MV-4-11 (cell line): ENCODE data around the gene MRGPRF.
"Not testable (repeated sequence)": the region's sequence is repeated elsewhere in the genome, so short reads cannot be mapped to it uniquely, and the experiment has no call there.

Experiments
- DNase-seq: peaks from one replicate; lab custom pipeline; 2025; lab: John Stamatoyannopoulos, UW

The MRGPRF gene

DNA sequence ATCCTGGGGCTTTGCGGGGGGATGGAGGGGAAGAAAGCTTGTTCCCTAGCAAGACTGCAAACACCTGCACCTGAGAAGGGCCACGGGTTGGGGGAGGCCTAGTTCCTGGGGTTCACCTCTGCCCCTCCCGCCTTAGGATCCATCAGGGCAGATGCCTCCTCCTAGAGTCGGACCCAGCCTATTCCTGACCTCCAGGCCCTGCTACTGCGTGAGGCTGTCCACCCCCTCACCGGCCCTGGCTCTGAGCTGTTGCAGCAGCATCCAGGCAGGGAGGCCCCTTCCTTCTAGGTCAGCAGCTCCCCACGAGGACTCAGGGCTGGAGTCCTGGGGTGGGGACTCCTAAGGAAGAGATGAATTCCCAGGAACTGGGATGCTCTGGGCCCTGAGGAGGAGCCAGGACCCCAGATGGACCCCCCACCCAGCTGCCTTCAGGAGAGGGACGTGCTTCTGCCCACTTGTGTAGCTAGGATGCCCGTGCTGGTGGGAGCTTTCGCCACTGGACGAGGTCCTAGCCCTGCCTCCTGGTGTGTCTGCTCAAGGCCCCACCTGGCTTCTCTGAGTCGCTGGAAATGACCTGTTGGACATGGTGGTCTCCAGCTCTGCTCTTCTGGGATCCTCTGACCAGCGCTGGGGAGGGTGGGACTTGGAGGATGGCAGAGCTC lies 10.3 kb downstream of the MRGPRF start:
- no peak for DNase-seq

DNA sequence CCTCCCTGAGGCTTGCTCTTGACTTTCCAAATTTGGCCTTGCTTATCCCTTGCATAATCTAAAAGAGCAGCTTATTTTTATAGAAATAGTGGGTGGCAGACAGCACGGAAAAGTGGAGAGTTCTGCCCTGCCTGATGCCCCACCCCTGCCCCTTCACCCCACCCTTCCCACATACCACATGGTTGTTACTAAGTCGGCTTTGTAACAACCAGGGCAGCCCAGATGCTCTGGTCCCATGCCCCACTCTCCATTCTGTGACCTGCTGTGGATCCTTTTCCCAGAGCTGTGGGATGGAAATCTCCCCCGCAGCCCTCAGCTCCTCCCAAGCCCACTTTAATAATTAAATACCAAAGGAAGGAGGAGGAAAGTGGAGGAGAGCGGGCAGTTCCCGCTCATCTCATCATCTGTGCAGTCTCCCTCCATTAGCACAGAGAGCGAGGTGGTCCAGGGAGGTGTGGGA lies 10.9 kb downstream of the MRGPRF start:
- DNase-seq = no peak

DNA sequence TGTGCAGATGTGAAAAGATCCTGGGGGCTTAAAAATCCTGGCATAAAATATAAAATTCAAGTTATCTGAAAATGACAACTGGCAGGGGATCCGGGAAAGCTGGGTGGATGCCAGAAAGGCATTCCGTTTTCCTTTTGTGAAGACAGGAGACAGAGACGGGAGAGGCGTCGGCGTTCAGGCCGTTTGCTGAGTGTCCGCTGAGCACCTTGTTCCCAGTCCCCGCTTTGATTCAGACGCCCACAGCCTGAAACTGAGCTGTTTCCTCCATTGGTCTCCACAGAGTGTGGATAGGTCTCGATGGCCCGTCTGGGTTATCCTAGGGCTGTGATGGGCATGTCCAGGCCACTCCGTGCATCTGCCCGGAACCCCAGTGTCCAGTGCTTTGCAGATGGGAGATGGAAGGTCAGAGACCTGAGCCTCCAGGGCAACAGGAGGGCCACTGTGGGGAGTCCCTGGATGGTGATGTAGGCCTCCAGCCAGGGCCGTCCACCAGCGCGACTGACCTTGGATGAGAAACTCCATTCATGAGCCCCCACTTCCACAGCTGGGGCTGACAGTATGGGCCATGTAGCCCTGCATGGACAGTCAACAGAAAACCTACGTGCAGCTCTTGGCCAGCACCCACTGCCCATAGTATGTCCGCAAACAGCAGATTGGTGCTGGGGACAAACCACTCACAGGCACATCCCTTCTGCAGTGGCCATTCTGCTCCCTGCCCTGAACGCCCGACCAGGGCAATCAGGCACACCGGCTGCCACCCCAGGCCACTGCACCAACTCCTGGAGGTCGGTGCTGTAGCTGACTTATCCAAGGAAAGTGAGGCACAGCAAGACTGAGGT lies 11.6 kb downstream of the MRGPRF start:
- no peak for DNase-seq

DNA sequence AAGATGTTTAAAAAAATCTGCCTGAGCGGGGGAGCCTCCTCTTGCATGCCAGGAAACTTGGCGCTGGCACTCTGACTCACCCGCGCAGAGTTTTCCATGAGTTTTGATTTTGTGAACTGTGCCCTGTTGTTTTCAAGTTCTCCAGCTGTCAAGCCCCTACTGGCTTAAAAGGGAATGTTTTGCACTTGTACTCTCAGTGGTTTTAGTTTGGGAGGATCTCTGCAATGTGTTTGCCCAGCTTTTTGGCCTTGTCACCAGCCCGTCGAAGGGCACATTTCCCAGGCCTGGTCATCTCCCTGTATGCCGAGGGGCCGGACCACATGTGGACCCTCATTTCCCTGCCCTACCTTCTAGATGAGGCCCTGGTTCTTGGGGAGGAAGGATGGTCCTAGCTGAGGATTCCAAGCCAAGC lies 12.2 kb downstream of the MRGPRF start:
- no peak for DNase-seq

DNA sequence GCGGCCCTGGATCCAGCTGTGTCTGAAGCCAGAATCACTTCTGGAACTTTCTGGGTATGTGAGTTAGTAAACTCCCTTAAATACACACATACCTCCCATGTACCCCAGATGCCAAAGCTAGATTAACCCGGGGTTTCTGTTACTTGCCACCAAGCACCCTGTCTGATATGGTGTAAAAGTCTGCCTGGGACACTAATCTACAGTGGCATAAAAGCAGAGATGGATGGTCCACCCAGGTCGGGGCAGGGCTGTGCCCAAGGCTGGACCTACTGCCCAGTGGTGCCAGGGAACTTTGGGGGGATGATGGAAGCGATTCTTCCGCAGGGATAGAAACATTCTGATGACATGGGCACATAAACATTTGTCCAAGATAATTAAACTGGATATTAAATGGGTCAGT lies 12.7 kb downstream of the MRGPRF start:
- DNase-seq = no peak

DNA sequence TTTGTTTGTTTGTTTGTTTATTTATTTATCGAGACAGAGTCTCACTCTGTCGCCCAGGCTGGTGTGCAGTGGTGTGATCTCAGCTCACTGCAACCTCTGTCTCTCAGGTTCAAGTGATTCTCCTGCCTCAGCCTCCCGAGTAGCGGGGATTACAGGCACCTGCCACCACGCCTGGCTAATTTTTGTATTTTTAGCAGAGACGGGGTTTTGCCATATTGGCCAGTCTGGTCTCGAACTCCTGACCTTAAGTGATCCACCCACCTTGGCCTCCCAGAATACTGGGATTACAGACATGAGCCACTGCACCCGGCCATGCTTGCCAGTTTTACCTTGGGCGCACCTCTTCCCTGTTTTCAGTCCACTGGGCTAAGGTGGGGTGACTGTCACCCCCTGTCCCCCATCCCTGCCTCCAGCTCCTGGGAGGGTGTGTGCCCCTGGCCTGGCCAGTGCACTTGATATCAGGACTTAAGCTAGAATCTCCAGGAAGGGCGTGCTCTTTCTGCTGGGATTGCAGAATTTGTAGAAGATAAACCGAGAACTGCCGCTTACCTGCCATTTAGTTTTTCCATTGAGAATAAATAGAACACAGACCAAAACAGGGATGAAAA lies 13.2 kb downstream of the MRGPRF start:
- DNase-seq = not testable (repeated sequence)

DNA sequence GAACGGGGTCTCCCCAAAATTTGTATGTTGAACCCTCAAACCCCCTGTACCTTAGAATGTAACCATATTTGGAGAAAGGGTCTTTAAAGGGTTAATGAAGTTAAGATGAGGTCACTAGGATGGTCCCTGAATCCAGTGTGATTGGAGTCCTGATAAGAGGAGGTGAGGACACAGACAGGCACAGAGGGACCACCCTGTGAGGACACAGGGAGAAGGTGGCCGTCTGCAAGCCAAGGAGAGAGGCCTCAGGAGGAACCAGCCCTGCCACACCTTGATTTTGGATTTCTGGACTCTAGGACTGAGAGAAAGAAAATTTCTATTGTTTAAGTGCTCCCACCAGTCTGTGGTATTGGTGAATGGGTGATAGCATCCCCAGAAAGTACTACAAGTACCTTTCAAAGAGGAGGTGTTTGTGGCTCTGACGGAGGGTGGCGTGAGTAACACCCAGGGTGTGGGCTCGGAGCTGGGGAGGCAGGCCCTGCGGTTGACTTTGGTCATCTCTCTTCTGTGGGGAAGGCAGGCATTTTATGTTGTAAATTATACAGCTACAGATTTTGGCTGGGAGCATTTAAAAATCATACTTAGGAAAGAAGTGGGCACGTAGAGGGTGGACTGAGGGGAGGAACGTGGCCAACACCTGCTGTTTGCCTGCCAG lies 13.8 kb downstream of the MRGPRF start:
- no peak for DNase-seq

DNA sequence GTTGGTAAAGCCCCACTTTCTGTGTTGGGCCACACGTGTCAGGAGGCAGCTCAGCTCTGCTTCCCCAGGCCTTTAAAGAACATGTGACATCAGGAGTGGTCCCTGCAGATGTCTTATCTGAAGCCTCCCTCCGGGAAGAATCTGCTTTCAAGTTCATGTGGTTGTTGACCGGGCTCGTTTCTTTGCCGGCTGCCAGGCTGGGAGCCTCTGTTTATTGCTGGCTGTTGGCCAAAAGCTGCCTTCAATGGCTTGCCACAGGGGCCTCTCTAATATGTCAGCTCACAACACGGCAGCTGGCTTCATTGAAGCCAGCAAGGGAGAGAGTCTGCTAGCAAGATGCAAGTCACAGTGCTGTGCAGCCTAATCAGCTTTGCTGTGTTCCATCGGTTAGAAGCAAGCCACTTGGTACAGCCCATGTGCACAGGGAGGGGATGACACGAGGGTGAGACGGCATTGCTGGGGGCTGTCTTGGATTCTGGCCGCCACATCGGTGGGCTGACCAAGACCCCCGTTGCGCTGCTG lies 14.6 kb downstream of the MRGPRF start:
- no peak for DNase-seq

DNA sequence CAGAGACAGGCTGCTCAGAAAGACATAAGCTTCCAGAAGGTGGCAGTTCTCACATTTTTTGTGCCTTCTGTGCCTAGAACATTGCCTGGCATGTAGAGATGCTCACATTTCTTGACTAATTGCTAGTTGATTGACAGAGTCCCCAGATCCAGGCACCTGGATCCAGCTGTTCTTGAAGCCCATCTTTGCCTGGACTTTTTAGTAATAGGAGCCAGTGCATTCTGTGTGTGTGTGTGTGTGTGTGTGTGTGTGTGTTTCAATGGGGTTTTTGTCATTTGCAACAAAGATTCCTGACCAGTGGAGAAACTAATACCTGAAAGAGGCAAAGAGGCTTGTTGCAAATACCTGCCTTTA lies 15.1 kb downstream of the MRGPRF start:
- no peak for DNase-seq

DNA sequence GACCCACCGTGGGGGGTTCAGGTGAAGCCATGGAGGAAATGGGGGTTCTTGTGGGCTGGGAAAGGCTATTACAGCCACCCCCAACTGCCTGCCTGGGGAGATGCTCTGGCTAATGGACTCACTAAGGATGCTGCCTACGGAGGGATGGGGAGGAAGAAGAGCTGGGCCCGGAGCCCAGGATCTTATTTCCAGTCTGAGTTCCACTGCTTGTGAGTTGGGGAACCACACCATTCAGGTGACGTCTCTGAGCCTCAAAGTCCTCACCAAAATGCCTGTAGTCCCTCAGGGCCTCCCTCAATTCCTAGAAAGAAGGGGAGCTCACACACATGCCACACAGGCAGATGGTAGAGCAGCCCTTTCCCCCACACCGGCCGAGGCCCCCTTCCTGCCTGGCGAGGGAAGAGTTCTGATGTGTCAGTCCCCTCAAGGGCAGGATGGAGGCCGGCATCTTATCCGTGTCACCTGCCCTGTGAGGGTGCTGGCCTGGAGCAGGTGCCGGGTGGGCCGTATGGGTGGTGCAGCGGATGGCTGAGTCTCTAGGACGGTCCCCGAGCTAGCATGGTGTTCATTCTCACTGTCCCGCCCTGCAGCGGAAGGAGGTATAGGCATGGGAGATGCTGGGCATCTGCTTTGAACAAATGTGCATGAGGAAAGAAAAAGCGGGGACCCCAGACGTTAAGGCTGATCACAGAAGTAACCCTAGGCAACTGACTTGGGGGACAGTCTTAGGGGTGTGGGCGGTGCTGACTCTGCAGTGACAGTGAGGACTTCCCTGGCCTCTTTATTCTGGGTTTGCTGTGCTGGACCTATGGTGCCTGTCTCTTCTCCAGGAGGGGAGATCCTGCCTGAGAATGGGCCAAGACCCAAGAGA lies 15.7 kb downstream of the MRGPRF start:
- no peak for DNase-seq

DNA sequence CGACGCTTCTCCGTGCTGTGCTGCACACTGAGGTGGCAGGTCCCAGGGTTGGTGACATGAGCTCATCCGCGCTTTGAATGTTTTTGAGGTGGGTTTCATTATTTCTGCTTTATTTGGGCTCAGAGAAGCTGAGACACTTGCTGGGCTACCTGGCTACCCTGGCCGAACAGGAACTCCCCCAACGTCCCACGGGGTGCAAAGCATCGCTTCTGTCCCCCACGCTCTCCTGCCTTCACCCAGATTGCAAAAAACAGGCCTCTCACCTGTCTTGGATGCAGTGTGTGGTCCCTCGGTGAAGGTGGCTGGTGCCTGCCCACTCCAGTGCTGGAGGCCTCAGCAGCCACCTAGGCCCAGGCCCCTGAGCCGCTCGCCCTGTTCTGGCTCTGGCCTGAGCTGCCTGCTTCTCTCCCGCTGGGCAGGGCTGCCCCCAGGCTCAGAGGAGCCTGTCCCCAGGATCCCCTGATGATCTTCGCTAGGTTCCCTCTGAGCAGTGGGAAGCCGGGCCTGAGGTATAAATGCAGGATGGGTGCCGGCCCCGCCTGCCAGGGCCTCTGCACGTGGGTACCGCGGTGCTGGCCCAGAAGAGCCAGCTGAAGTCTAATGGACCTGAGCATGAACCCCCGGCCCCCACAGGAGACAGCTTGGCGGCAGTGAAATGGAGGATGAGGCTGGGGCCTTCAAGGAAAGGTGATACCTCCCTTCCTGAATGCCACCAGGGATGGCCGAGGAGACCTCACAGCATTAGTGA lies 16.5 kb downstream of the MRGPRF start:
- no peak for DNase-seq

DNA sequence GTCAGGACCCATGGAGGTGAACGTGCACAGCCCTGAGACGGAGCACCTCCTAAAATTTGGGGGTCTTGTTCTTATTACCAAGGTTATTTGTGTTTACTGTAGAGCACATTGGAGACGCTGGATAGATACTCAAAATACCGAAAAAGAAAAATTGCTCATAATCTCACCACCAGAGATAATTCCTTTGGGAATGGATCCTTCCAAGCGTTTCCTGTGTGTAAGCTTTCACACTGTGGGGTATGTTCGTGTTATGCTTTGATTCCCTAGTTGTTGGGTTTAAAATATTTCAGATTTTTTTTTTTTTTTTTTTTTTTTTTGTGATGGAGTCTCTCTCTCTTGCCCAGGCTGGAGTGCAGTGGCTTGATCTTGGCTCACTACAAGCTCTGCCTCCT lies 18.2 kb downstream of the MRGPRF start:
- DNase-seq = no peak

DNA sequence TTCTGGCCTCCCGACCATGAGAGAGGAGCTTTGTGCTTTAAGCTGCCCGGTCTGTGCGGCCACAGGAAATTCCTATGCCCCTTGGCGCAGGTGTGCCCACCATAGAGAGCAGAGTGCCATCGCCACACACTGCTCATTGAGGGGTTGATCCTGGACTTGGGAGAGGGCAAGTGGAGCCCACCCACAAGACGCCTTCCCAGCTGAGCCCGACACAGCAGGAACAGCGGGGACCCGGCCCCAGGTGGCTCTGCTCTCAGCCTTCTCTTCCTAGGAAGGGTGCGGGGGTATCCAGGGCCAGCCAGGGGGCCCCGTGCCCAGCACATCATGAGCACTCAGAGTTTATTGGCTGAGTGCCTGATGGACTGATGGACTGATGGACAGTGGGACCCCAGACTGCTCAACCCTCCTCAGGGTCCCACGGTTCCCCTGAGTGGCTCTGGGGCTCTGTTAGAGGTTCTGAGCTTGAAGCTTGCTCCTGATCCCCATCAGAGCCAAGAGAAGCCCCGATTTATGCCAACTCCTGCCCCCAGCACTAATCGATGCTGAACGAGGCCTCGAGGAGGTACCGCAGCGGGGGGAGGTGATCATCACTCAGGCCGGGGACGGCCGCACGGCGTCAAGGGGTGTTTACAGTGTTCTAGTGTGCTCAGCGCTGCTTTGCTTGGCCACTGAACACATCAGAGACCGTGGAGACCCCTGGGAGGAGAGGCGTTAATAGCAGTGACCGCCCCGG lies 18.7 kb downstream of the MRGPRF start:
- no peak for DNase-seq

DNA sequence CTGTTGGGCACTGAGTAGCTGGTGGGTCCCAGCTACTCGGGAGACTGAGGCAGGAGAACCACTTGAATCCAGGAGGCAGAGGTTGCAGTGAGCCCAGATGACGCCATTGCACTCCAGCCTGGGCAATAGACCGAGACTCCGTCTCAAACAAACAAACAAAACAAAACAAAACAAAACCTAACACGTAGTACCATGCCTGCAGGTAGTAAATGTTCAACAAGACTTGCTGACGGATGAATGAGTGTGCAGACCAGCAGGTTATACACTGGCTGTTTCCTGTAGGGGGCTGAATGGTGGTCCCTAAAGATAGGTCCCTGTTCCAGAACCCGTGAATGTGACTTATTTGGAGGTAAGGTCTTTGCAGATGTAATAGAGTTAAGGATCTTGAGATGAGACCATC lies 19.5 kb downstream of the MRGPRF start:
- no peak for DNase-seq

DNA sequence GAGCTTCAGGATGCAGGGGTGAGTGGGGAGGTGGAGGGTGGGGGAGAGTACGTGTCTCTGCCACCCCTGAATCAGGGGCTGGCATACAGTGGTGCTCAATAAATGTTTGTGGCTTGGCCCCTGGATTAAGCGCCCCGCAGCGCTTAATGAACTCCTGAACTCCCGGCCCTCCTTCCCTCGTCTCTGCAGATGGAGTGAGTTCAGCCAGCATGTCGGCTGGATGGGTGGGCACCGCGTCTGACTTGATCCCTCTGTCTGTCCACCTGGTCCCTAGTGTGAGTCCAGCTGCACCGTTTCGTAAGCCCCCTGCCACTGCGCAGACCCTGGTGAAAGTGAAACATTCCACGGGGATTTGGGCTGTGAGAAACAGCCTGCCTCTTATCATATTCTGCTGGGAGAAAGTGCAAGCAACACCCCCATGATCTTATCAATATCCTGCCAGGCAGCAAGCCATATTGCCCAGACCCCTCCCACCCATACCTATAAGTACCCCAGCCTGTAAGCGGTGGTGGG lies 20.2 kb downstream of the MRGPRF start:
- DNase-seq = no peak

DNA sequence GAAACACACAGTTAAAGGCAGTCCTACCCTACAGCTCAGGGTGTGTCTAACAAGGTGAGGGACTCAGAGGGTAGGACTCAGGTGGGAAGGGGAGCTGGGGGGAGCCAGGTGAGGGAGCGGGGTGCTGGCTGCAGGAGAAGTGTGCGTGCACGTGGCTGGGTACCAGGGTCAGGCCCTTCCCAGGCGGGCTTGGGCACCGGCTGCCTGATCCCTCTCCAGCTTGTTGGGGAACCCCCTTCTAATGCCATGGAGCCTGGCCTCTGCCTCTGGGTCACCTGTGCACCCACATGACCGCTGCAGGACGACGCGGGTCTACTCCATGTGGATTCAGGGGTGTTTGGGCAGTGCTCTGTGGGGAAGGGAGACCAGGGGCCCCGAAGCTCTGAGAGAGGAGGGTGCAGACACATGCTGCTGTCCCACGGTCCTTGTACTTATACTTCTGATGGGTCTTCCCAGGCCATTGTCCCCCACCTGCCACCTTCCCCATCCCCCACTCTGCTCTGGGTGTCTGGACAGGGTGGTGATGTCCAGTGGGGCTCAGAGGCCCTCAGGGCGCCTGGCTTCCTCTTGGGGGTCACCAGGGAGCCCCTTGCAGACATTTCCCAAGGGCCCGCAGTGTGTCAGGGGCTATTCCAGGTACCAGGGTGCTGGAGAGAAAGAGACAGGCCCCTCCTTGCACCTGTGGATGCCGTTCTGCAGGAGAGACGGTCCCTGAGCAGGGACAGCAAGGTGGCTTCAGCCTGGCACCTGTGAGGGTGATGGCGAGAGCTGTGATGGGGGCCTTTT lies 21.9 kb downstream of the MRGPRF start:
- no peak for DNase-seq

DNA sequence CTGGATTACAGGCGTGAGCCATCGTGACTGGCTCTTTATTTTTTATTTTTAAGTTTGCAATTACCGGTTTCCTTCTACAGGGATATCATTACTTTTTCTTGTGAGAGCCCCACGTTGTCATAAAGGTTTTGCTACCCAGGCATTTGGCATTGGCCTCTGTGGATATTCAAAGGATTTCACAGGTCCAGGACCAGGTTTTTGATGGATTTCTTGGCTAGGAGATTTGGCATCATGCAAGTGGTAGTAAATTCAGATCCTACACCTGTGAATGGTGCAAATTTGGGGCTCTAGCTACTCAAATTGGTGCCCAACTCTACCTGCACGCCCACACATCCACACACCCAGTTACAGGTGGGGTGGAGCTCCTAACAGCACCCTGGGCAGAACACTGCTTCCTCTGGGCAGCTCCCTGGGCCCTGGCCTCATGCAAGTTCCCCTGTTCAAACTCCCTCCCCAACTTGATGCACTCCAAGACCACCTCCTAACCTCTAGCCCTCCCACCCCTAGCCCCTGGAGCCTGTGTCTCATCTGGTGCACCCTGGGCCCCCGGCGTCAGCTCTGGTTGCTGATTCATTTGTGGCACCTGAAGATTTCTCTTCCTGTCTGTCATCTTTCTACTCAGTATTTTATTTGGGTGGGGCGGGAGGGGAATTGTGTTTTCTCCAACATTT lies 23.0 kb downstream of the MRGPRF start:
- no peak for DNase-seq

DNA sequence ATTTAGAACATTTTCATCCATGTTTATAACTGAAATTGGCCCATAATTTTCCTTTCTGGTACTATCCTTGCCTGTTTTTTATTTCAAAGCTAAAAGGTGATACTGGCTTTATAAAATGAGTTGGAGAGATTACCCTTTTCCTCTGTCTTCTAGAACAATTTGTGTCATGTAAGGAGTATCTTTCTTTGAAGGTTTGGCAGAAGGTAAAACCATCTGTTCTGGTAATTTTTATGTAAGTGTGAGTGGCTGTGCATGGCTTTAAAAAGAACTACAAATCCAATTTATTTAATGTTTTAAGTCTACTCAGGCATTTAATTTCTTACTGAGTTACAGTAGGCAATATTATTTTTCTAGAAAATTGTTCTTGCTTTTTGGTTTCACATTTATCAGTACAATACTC lies 24.6 kb downstream of the MRGPRF start:
- no peak for DNase-seq
